WI38 (cell line): ENCODE data around the gene CDKN1C.
A peak's percentile ranks its signal among the peaks of the same experiment; 100 is the strongest.

Source experiments
- H3K4me3 ChIP-seq: 2 replicates; pipeline ENCODE4 v1.5.1; 2011; ENCODE audit warnings: low read depth, mild to moderate bottlenecking, control low read depth, low read length
- TF ChIP-seq, protein P1 (sequence below): IDR thresholded peaks from 2 replicates; pipeline ENCODE4 v1.5.1; 2012; ENCODE audit warnings: low read depth, mild to moderate bottlenecking, control low read depth, low read length

The CDKN1C gene

DNA sequence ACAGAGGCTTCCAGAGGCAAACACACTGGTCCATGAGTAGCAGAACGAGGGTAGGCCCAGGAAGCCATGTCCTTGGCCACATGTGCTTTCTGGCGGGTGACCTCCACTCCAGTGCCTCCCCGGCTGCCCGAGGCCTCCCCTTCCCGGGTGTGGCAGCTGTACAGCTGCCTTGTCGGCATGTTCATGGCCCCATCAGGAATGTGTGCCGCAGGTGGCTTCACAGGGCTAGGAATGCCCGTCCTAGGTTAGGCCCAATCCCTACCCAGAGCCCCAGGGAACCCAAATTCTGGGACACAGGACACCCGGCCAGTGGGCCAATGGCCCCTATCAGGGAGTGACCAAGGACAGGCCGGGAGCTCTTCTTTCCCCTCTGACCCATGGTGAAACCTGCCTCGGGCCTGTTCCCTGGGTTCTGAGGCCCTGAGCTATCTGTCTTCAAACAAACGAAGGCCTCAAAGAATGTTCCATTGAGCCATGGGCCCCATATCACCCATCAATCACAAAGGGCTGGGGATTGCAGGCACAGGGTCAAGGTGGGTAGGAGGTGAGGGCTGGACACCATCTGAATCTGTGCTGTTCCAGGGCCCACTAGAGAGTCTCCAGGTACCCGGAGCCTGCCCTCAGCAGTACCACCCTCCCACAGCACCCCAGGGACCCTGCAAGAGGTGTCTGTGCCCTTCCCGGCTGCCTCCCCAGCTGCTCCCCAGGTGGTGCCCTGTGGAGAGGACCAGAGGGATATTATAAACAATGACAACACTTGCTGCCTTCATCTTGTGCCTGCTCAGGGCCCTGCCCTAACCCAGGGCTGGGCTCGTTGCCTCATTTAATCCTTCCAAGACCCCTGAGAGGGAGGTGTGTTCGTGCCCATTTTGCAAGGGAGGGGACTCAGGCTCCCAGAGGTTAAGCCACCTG is 4.0 kb upstream of the CDKN1C start:
- TF ChIP-seq, protein P1, sequence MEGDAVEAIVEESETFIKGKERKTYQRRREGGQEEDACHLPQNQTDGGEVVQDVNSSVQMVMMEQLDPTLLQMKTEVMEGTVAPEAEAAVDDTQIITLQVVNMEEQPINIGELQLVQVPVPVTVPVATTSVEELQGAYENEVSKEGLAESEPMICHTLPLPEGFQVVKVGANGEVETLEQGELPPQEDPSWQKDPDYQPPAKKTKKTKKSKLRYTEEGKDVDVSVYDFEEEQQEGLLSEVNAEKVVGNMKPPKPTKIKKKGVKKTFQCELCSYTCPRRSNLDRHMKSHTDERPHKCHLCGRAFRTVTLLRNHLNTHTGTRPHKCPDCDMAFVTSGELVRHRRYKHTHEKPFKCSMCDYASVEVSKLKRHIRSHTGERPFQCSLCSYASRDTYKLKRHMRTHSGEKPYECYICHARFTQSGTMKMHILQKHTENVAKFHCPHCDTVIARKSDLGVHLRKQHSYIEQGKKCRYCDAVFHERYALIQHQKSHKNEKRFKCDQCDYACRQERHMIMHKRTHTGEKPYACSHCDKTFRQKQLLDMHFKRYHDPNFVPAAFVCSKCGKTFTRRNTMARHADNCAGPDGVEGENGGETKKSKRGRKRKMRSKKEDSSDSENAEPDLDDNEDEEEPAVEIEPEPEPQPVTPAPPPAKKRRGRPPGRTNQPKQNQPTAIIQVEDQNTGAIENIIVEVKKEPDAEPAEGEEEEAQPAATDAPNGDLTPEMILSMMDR, result no peak
- no peak overlapping the region for H3K4me3 ChIP-seq

DNA sequence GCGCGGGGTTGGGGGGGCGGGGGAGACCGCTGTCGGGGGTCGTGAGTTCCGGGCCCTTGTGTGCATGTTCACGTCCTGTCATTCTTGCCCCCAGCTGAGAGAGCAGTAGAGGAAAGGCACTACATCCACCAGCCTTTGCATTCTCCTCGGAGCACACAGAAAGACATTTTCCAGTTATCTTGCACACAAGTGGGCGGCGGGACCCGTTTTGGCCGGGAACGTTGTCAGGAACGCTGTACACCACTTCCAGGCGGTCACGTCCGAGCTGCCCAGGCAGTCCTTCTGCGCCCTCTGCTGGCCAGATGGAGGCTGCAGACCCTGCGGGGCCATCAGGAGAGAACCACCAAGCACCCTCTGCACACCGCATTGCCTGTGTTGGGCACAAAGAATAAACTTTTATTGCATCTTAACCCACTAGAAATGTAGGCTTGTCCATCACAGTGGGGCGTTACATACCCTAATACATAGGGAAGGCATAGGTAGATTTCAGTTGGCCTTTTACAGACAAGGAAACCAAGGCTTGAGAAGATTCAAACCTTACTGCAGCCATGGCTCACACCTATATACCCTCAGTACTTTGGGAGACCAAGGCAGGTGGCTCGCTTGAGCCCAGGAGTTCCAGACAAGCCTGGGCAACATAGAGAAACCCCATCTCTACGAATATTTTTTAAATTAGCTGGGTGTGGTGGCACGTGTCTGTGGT is 2.8 kb upstream of the CDKN1C start:
- TF ChIP-seq, protein P1, result peak; percentile 93
- H3K4me3 ChIP-seq, result no peak overlapping the region

DNA sequence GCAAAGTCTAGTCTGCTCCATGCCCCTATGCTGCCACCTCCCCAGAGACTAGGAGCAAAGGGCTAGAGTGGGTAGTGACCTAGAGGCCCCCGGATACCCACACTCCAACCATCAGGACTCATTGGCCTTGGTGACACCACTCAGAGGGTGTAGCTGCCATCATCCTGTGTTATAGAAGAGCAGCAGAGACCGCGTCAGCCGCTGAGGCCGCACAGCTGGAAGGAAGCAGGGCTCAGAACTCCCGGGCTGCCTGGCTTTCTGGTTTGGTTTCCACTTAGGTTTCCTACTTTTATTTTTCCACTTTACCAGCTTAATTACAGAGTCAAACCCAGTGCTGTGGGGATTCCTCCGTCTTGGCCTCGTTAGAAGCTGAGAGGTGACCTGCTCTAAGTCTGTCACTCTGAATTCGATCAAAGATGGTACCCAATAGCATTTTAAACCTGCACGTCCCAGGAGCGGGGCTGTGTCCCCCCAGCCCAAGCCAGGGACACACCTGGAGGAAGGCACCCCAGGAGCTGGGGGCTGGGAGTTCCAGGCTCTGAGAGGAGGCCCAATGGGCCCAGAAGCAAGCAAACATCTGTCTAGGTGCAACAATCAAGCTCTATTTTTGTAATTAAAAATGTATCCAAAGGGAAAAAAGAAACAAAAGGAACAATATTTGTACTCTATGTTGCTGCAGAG is 2.1 kb upstream of the CDKN1C start:
- H3K4me3 ChIP-seq, result no peak overlapping the region
- TF ChIP-seq, protein P1, result no peak

DNA sequence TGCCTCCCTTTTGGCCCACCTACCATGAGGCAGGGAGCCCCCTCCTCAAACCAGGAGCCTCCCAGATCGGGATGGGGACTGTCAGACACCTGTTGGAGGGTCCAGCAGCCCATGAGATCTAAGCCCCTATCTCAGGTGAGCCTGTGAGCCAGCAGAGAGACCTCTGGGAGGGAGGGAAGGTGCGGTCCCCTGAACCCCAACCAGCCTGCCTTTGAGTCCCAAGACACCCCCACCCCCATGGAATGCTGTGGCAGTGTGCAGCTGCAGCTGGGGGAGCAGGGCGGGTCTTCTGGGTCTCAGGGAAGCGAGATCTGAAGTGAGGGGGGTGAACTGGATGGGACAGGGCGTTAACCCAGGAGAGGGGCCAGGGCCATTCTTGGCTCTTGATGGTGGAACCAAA is 1.4 kb upstream of the CDKN1C start:
- TF ChIP-seq, protein P1, result no peak
- no peak overlapping the region for H3K4me3 ChIP-seq

DNA sequence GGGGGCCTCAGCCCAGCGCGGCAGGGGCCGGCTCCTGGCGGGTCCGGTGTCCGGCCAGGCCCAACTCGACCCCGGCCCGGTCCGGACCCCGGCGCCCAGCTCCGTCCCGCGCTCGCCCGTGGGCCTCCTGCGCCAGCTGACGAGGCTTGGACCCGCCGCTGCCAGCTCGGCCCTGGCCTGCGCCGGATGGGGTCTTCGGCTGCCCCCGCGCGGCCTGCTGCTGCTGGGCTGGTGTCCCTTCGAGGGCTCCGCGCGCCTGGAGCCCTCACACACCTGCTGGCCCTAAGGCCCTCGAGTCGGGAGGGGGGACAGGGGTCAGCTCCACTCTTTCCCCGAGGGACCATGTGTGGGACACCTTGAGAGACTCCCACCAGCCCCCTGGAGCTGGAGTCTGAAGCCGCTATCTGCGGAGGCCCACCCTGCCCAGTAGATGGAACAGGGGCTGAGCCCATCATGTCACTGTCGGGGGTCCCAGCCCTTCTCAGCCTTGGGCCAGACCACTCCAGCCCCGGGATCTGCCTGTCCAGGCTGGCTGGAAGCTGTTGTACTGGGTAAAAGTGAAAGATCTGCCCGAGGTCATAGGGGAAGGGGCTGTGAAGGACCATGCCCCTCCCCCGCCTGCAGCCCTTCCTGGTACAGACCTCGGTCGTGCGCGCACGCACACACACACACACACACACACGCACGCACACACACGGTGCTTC is 768 bp upstream of the CDKN1C start:
- peak overlapping the region; percentile 27; the same call in 1 of the 2 replicates for H3K4me3 ChIP-seq
- TF ChIP-seq, protein P1, result no peak

DNA sequence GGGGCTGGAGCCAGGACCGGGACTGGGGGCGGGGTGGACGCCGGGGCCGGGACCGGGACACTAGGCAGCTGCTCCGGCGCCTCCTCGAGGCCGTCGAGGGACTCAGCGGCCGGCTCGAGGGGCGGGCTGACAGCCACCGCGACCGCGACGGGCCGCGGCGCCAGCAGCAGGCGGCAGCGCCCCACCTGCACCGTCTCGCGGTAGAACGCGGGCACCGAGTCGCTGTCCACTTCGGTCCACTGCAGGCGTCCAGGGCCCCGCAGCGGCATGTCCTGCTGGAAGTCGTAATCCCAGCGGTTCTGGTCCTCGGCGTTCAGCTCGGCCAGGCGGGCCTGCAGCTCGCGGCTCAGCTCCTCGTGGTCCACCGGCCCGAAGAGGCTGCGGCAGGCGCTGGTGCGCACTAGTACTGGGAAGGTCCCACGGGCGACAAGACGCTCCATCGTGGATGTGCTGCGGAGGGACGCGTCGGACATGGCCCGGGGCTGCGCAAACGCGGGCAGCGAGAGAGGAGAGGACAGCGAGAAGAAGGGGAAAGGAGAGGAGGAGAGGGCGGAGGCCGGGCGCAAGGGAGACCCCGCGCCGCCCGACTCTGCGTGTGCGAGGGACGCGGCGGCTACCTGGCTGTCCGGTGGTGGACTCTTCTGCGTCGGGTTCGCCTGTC is 428 bp downstream of the CDKN1C start:
- TF ChIP-seq, protein P1, result no peak
- H3K4me3 ChIP-seq, result peak overlapping the region; percentile 57
